Measurements from ENCODE around the gene VPS13D.

The VPS13D gene

GRCh38 chr1:12556957-12557935 lies 327.4 kb downstream of the VPS13D start:
- no peak for DNase-seq (ENCODE audit: low read depth)

GRCh38 chr1:12561121-12561520 lies 331.3 kb downstream of the VPS13D start:
- no peak for DNase-seq (ENCODE audit: low read depth)
